MCF 10A (cell line): ENCODE data around the gene BRS3. TPM values are rescaled to one million over a fixed set of nuclear protein-coding genes. Genes with fewer than 3 reads are reported as not detected.
A peak's percentile ranks its signal among the peaks of the same experiment; 100 is the strongest.

ENCODE experiments used
- BruUV-seq: library from RNA; stranded (reverse); fragments of 400-500 nt; replicated peaks from 2 replicates; lab custom pipeline; 2021; lab: Mats Ljungman, UMichigan
- CTCF ChIA-PET: fragments of 300-600 bp; sonication (Branson Sonifier 250); formaldehyde crosslinking; extraction: SDS; loops from one replicate; lab custom pipeline; 2021; ENCODE audit warnings: antibody characterized with exemption, inconsistent platforms; lab: Yijun Ruan, JAX
- POLR2A ChIA-PET: fragments of 300-600, 350-650 bp; sonication (Branson Sonifier 250); formaldehyde crosslinking; extraction: SDS; loops from one replicate; lab custom pipeline; 2020; ENCODE audit warnings: antibody characterized with exemption, inconsistent platforms; lab: Yijun Ruan, JAX
- DNase-seq: peaks from one replicate; pipeline ENCODE4 v3.0.0-alpha.2; 2018; ENCODE audit not compliant: unreplicated experiment
- H3K27ac Mint-ChIP-seq: one replicate; pipeline ENCODE4 v1.8.0; 2022; ENCODE audit warnings: mild to moderate bottlenecking, low read depth, mixed read lengths; ENCODE audit not compliant: unreplicated experiment
- H3K27me3 Mint-ChIP-seq: one replicate; pipeline ENCODE4 v1.8.0; 2022; ENCODE audit warnings: mixed read lengths; ENCODE audit not compliant: insufficient read depth, unreplicated experiment
- H3K36me3 Mint-ChIP-seq: one replicate; pipeline ENCODE4 v1.8.0; 2022; ENCODE audit warnings: mild to moderate bottlenecking, moderate library complexity, mixed read lengths; ENCODE audit not compliant: insufficient read depth, unreplicated experiment
- H3K4me1 Mint-ChIP-seq: one replicate; pipeline ENCODE4 v1.8.0; 2022; ENCODE audit warnings: mixed read lengths; ENCODE audit not compliant: insufficient read depth, unreplicated experiment
- H3K4me3 Mint-ChIP-seq: one replicate; pipeline ENCODE4 v1.8.0; 2022; ENCODE audit warnings: mild to moderate bottlenecking, moderate library complexity, mixed read lengths; ENCODE audit not compliant: unreplicated experiment
- H3K9me3 Mint-ChIP-seq: one replicate; pipeline ENCODE4 v1.8.0; 2022; ENCODE audit warnings: mixed read lengths; ENCODE audit not compliant: unreplicated experiment
- CTCF ChIP-seq: fragments of 200-600 bp; IDR thresholded peaks from one replicate; pipeline ENCODE4 v1.8.0; 2022; ENCODE audit warnings: antibody characterized with exemption, mild to moderate bottlenecking; ENCODE audit not compliant: unreplicated experiment
- intact Hi-C: fragments of 100-400 bp; cut with micrococcal nuclease; formaldehyde crosslinking; loops from 2 replicates; pipeline ENCODE4 v1.14.1; 2022
- total RNA-seq: library from RNA; stranded (reverse); gene quantifications from 2 replicates; pipeline ENCODE4 v1.2.3, GENCODE V29; 2022

Gene BRS3
- total RNA-seq, 1 experiment from 2014 or later, result not detected

- TSS peak; percentile 92 for BruUV-seq
- CTCF ChIA-PET, result interaction anchor here (0.6 kb wide), 1 partner anchor 870 kb away, joined by 3 read pairs; no protein-coding TSS in a partner anchor
- no peak for DNase-seq
- Mint-ChIP-seq H3K4me1 (no peaks in the 10 kb centered on the region), H3K27me3 (peaks cover 22% of the 10 kb centered on the region), H3K27ac (peak overlapping the region; percentile 89), H3K4me3 (peak overlapping the region; percentile 81), H3K36me3 (peaks cover 4% of the 10 kb centered on the region), H3K9me3 (no peaks in the 10 kb centered on the region)
- POLR2A ChIA-PET, result interaction anchor here (1.1 to 1.2 kb wide), 2 partner anchors 11 to 293 kb away, joined by 3 read pairs; no protein-coding TSS in a partner anchor
- no peak for TF ChIP-seq CTCF
- intact Hi-C loops, result loop anchor here (2.0 to 10.0 kb wide), 3 partner anchors 199 to 471 kb away; no protein-coding TSS in a partner anchor
These were observed 8.5 kb downstream of the BRS3 start for GRCh38 chrX:136496186-136496763.

GRCh38 chrX:136496764-136497555, 9.2 kb downstream of the BRS3 start:
- peak; percentile 87 for DNase-seq
- Mint-ChIP-seq H3K27ac (peak overlapping the region; percentile 89), H3K4me3 (peak overlapping the region; percentile 81), H3K9me3 (no peaks in the 10 kb centered on the region), H3K27me3 (peaks cover 22% of the 10 kb centered on the region), H3K36me3 (peaks cover 11% of the 10 kb centered on the region), H3K4me1 (no peaks in the 10 kb centered on the region)
- intact Hi-C loops, result loop anchor here (1.0 to 10.0 kb wide), 4 partner anchors 80 to 472 kb away; no protein-coding TSS in a partner anchor
- POLR2A ChIA-PET, result interaction anchor here (1.0 to 1.2 kb wide), 3 partner anchors 12 to 294 kb away, joined by 3 to 4 read pairs (median 3); no protein-coding TSS in a partner anchor
- CTCF ChIA-PET, result interaction anchor here (0.6 kb wide), 1 partner anchor 871 kb away, joined by 3 read pairs; no protein-coding TSS in a partner anchor
- no TSS peak for BruUV-seq
- TF ChIP-seq CTCF, result no peak

- H3K9me3 Mint-ChIP-seq, result no peaks in the 10 kb centered on the region
- intact Hi-C loops, result loop anchor here (1.0 to 10.0 kb wide), 4 partner anchors 80 to 473 kb away; no protein-coding TSS in a partner anchor
- ChIA-PET CTCF (interaction anchor here (0.6 to 0.7 kb wide), 2 partner anchors 281 to 311 kb away, joined by 3 read pairs; no protein-coding TSS in a partner anchor), POLR2A (interaction anchor here (1.0 to 1.2 kb wide), 3 partner anchors 13 to 28 kb away, joined by 3 to 5 read pairs (median 4); no protein-coding TSS in a partner anchor)
- peaks cover 17% of the 10 kb centered on the region for H3K36me3 Mint-ChIP-seq
- no peak for TF ChIP-seq CTCF
- DNase-seq, result peak; percentile 30
- BruUV-seq, result no TSS peak
- H3K27ac Mint-ChIP-seq, result peak within 1 kb of the TSS; percentile 89
- H3K4me3 Mint-ChIP-seq, result peak within 1 kb of the TSS; percentile 81
- no peaks in the 10 kb centered on the region for H3K4me1 Mint-ChIP-seq
- H3K27me3 Mint-ChIP-seq, result peaks cover 16% of the 10 kb centered on the region
These were observed 9.9 kb downstream of the BRS3 start, which contains the start of gene HTATSF1 for GRCh38 chrX:136497556-136498052. TSS of gene HTATSF1 (plus strand) at chrX:136497592. CDS start at chrX:136497685, 93 bp downstream.
